HG03103 (cell line): Measurements from ENCODE around the gene PSORS1C1.
"Not testable (repeated sequence)": the region's sequence is repeated elsewhere in the genome, so short reads cannot be mapped to it uniquely, and the experiment has no call there.

Experiments
- ATAC-seq: cut with Tn5 transposase; IDR thresholded peaks from one replicate; pipeline ENCODE4 v1.9.1; 2021; ENCODE audit warnings: low read depth; ENCODE audit not compliant: unreplicated experiment

The PSORS1C1 gene

DNA sequence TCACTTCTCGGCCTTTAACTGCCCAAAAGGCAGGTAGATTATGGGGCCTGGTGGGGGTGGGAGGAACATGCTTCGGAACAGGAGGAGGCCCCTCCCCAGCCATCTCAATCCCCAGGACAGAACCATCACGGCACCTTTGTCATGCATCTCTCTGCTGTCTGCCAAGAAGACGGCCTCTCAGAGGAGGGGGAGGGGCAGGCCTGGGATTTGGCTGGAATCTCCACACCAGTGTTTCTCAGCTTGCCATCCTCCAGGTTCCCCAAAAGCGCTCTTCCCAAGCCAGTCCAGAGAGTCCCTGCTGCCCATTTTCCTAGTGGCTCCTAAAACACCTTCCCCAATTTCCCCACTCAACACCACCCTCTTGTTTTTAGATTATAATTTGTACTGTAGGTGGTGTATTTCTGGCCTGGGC is 58.4 kb downstream of the PSORS1C1 start:
- ATAC-seq = no peak

GRCh38 chr6:31173406-31173805 is 58.8 kb downstream of the PSORS1C1 start:
- ATAC-seq = no peak

DNA sequence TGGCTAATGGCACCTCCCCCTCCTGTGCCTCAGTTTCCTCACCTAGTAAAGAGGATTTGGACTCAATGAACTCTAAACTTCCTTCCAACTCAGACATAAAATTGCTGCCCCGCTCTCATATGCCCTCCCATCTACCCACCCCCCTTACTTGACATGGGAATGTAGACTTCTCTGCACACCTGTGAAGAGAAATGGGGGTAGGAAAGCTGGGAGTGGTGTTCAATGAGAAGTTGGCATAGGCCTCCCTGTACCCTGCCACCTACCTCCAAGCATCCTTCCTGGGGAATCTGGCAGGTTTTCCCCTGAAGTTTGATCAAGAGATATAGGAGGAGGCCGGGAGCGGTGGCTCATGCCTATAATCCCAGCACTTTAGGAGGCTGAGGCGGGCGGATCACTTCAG is 59.8 kb downstream of the PSORS1C1 start:
- no peak for ATAC-seq

DNA sequence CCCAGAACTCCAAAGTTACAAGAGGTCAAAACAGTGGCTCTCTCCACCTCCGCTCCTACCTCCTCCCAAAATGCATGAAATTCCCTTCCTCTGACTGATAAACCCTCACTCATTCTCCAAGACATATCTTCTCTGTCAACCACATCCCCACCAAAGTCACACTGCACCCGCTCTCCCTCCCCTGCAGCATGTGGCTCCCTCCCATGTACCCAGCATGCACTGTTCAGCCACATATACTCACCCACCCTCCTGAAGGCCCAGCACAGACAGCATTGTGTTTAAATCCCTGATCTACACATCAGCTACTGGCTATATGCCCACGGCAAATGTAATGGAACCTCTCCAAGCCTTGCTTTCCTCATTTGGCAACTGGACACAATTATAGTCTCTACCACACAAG is 61.4 kb downstream of the PSORS1C1 start:
- no peak for ATAC-seq

GRCh38 chr6:31178143-31179041 is 63.8 kb downstream of the PSORS1C1 start:
- ATAC-seq = no peak

GRCh38 chr6:31179042-31179386 is 64.4 kb downstream of the PSORS1C1 start:
- no peak for ATAC-seq

DNA sequence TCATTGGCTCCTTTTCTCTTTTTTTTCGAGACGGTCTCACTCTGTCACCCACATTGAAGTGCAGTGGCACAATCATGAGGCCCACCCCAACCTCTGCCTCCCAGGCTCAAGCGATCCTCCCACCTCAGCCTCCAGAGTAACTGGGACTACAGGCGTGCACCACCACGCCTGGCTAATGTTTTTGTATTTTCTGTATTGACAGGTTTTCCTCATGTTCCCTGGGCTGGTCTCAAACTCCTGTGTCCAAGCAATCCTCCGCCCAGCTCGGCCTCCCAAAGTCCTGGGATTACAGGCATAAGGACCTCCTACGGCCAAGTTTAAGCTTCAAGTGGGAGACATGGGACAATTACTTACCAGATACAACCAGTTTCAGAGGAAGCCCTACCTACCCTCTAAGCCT is 65.3 kb downstream of the PSORS1C1 start:
- no peak for ATAC-seq

DNA sequence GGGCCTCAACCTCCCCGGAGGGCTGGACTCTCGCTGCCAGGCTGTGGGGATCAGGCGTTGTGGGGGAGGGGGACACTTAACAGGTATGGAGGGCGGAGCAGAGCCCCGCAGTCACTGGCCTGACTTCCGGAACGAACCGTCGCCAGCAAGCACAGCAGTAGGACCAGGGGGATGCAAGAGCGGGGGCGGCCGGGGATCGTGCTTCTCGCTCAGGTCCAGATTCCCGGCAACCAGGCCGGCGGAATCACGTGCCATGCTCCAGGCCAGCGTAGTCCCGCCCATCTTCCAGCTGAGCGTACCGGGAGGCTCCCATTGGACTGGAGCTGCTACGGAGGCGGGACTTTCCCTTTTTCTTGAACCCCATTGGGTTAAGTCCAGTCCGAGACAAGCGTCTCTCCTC is 65.9 kb downstream of the PSORS1C1 start:
- no peak for ATAC-seq

DNA sequence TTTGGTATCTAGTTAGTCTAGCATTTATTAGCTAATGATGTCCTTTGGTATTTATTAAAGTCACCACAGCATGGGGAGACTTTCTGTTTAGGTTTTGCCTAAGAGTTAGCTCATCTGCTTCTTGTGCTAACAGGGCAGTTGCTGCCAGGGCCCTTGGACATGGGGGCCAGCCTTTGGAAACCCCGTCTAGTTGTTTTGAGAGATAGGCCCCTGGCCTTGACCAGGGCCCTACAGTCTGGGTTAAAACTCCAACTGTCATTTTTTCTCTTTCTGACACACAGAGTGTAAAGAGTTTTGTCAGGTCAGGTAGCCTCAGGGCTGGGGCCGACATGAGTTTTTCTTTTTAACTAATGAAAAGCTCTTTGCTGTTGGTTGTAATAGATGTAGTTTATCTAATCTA is 68.7 kb downstream of the PSORS1C1 start:
- ATAC-seq = not testable (repeated sequence)

DNA sequence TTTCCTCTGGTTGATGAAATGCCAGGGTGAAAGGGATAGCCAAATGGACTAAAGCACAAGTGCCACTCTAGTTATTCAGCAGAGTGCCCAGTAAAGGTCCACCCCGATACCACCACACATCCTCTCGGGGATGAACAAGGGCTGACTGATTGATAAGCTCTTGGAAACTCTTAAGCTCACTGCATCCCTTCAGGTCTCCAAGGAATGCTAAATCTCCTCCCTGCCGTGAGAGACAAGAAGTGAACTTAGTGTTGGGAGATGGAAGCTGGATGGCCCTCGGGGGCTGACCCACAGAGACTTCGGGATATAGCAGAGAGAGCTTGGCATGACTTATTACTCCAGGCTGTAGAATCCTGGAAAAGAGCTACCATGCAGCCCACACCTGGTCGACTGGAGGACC is 69.3 kb downstream of the PSORS1C1 start:
- ATAC-seq = not testable (repeated sequence)

DNA sequence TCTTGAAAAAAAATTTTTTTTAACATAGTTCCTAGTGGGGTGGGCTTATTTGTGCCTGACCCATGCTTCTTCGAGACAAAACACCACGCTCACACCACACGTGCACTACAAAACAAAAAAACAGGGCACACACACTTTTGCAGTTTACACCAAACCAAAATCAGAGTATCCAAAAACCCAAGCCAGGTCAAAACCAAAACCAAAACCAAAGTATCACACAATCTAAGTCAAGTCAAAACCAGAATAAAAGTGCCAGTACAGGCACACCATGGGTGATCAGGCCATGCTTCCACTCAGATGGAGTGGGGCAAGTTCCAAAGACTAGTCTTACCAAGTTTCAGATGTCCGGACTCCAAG is 71.1 kb downstream of the PSORS1C1 start:
- not testable (repeated sequence) for ATAC-seq

- no peak for ATAC-seq
These were observed 71.6 kb downstream of the PSORS1C1 start for GRCh38 chr6:31186052-31186734.

DNA sequence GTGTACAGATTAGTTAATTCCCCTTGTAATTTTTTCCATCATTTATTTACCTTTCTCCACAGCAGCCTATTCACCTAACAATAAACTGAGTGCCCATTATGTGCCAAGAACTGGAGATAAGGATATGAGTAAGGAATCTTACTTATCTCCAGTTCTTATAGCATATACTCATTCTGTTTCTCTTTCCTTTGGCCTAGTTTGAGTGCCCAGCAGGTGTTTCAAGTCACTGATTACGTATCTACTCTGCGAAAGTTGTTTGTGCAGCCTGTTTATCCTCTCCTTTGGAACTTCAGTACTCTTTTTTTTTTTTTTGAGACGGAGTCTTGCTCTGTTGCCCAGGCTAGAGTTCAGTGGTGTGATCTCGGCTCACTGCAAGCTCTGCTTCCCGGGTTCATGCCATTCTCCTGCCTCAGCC is 73.2 kb downstream of the PSORS1C1 start:
- no peak for ATAC-seq

DNA sequence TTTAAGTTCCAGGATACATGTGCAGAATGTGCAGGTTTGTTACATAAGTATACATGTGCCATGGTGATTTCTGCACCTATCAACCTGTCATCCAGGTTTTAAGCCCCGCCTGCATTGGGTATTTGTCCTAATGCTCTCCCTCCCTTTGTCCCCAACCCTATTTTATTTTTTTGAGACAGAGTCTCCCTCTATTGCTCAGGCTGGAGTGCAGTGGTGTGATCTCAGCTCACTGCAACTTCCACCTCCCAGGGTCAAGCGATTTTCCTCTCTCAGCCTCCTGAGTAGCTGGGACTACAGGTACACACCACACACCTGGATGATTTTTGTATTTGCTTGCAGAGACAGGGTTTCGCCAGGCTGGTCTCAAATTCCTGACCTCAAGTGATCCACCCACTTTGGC is 74.6 kb downstream of the PSORS1C1 start:
- ATAC-seq = not testable (repeated sequence)
